ENCODE results near the gene TTYH3. TPM values are rescaled to one million over a fixed set of nuclear protein-coding genes. Genes with fewer than 3 reads are reported as not detected.
A peak's percentile ranks its signal among the peaks of the same experiment; 100 is the strongest.

TTYH3 gene
- total RNA-seq, 6 experiments from 2014 or later, result 117 to 147 (median 123) TPM

DNA sequence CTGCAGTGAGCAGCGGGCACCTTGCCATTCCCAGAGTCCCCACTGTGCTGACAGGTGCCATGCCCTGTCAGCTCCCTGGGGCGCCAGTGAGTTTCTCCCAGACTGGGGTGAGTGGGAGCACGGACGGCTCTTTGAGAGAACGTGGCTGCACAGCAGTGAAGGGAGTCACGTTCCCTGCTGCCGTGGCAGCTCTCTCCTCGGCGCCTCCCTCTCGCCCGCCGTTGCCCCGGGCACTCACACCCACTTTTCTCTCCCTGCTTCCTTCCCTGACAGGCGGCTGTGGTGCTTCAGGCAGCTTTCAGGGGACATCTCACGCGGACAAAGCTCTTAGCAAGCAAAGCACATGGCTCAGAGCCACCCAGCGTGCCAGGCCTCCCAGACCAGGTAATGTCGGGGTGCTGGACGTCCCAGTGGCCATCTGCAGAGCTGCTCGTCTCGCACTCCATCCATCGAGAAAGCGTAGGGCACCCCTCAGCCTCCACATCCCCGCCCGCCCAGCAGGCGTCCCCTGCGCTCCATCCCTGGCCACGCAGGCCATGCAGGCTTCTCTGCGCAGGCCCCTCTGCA, 27.1 kb upstream of the TTYH3 start:
- Mint-ChIP-seq H3K4me3 (no peak overlapping the region), H3K27ac (no peak overlapping the region), H3K27me3 (ENCODE audit: insufficient read depth) (no peaks in the 10 kb centered on the region), H3K36me3 (ENCODE audit: low read depth) (peaks cover 3% of the 10 kb centered on the region; the same call in 1 of the 2 replicates), H3K4me1 (ENCODE audit: low read depth) (no peaks in the 10 kb centered on the region), H3K9me3 (no peaks in the 10 kb centered on the region)
- no peak for TF ChIP-seq CTCF (IDR thresholded peaks at IDR 0.05)
- DNase-seq, result no peak

- H3K27ac Mint-ChIP-seq, result no peak overlapping the region
- no peak overlapping the region for H3K4me3 Mint-ChIP-seq
- peaks cover 2% of the 10 kb centered on the region for H3K27me3 Mint-ChIP-seq (ENCODE audit: insufficient read depth)
- peak; percentile 58 for TF ChIP-seq CTCF (IDR thresholded peaks at IDR 0.05)
- peaks cover 3% of the 10 kb centered on the region; the same call in 1 of the 2 replicates for H3K36me3 Mint-ChIP-seq (ENCODE audit: low read depth)
- H3K9me3 Mint-ChIP-seq, result no peaks in the 10 kb centered on the region
- H3K4me1 Mint-ChIP-seq (ENCODE audit: low read depth), result no peaks in the 10 kb centered on the region
- no peak for DNase-seq
Observed at GRCh38 chr7:2605608-2606538, 25.9 kb upstream of the TTYH3 start.

DNA sequence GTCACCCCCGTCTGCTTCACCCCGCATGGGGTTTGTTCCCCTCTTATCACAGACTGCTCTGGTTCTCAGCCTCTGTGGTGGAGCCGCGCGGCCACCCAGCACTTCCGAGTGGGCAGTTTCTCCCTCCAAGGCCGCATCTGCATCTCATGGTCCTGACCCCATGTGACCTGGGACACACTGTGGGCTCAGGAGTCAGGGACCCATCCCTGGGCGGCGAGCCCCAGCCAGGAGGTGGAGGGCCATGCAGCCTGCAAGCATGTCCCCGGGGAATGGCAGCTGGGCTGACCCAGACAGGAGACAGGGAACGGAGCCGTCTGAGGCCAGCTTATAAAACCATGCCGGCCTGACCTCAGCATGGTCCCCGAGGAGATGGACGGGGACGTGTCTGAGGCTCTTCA, 25.2 kb upstream of the TTYH3 start:
- no peak overlapping the region for H3K27ac Mint-ChIP-seq
- no peak for DNase-seq
- H3K4me3 Mint-ChIP-seq, result no peak overlapping the region
- H3K9me3 Mint-ChIP-seq, result no peaks in the 10 kb centered on the region
- H3K27me3 Mint-ChIP-seq (ENCODE audit: insufficient read depth), result peaks cover 2% of the 10 kb centered on the region
- H3K4me1 Mint-ChIP-seq (ENCODE audit: low read depth), result no peaks in the 10 kb centered on the region
- peaks cover 3% of the 10 kb centered on the region; the same call in 1 of the 2 replicates for H3K36me3 Mint-ChIP-seq (ENCODE audit: low read depth)
- TF ChIP-seq CTCF (IDR thresholded peaks at IDR 0.05), result no peak

GRCh38 chr7:2607122-2607922, 24.5 kb upstream of the TTYH3 start:
- no peak for TF ChIP-seq CTCF (IDR thresholded peaks at IDR 0.05)
- DNase-seq, result no peak
- Mint-ChIP-seq H3K4me3 (no peak overlapping the region), H3K36me3 (ENCODE audit: low read depth) (no peaks in the 10 kb centered on the region), H3K4me1 (ENCODE audit: low read depth) (no peaks in the 10 kb centered on the region), H3K27me3 (ENCODE audit: insufficient read depth) (peaks cover 2% of the 10 kb centered on the region), H3K9me3 (no peaks in the 10 kb centered on the region), H3K27ac (no peak overlapping the region)
